GM12878 (cell line): Measurements from ENCODE around the gene WSCD1. TPM values are rescaled to one million over a fixed set of nuclear protein-coding genes. Genes with fewer than 3 reads are reported as not detected.

Source experiments
- FOXM1 ChIP-seq: IDR thresholded peaks from 2 replicates; pipeline ENCODE4 v1.6.1; 2012; ENCODE audit warnings: low read depth, mild to moderate bottlenecking, inconsistent platforms, low read length, moderate library complexity
- RAD21 ChIP-seq: IDR thresholded peaks from 2 replicates; pipeline ENCODE4 v1.6.1; 2011; ENCODE audit warnings: mild to moderate bottlenecking, low read depth, low read length, moderate library complexity; ENCODE audit not compliant: insufficient read depth
- SUZ12 ChIP-seq: fragments of 200-600 bp; sonication (generic); IDR thresholded peaks from one replicate; pipeline ENCODE4 v1.6.1; 2018; ENCODE audit warnings: antibody characterized with exemption, mild to moderate bottlenecking; ENCODE audit not compliant: unreplicated experiment
- polyA plus RNA-seq, 11 experiments: library from polyadenylated mRNA; depleted of rRNA in 4 of 11; unstranded in 6 of 11; stranded (reverse) in 5 of 11; fragments of >200 nt; fragmentation: Nextera tagmentation in 4 of 11; fragmentation: Illumina TruSeq in 1 of 11; extraction: Ambion mirVana in 4 of 11; extraction: Trizol in 1 of 11; gene quantifications; 1 replicate in 1 of 11; 2 replicates in 10 of 11; pipeline versions ENCODE4 v1.2.1 to v1.2.3, GENCODE V29; 2011 to 2016; ENCODE audit warnings: inconsistent platforms in 2 of 11, missing spikeins in 2 of 11, low read depth in 1 of 11
- total RNA-seq, 4 experiments: library from RNA; depleted of rRNA in 3 of 4; stranded (reverse); fragments of >200 nt in 3 of 4; fragmentation: Illumina TruSeq in 1 of 4; extraction: Trizol in 1 of 4; gene quantifications; 2 replicates each; pipeline versions ENCODE4 v1.2.1 to v1.2.3, GENCODE V29; 2013 to 2021
- TF ChIP-seq, protein P1 (sequence below): fragments of 450-650 bp; IDR thresholded peaks from 2 replicates; pipeline ENCODE4 v1.6.1; 2016; ENCODE audit warnings: mild to moderate bottlenecking
- TF ChIP-seq, protein P2 (sequence below): fragments of 450-650 bp; IDR thresholded peaks from 2 replicates; pipeline ENCODE4 v1.6.1; 2016; ENCODE audit warnings: mild to moderate bottlenecking, moderate library complexity, borderline replicate concordance
- TF ChIP-seq, protein P3 (sequence below): IDR thresholded peaks from 2 replicates; pipeline ENCODE4 v1.6.1; 2012; ENCODE audit warnings: mild to moderate bottlenecking, low read depth, low read length

Gene WSCD1
- total and polyA plus RNA-seq, 10 of the 15 experiments (the other 5 are each of a cell fraction or from before 2014, with no cell fraction given): 0.01 to 0.16 TPM; not detected in 8

DNA sequence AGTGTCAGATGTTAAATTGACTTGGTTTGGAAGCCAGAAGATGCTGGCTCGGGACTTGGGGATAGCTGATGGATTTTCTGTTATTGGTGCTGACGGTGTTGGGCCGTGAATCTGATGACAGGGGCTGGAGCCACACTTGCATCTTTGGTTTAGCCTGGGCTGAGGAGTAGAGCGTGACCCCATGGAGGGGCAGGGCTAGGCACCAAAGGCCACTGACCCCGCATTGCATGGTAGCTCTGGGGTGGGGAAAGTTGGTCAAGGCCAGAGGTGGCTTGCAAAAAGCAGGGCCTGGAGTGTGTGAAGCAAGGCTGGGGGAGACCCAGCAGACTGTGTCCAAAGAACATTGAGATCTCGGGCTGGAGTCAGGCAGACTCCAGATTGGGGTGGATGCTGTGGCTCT is 25.3 kb downstream of the WSCD1 start (continued):
- TF ChIP-seq, protein P1, sequence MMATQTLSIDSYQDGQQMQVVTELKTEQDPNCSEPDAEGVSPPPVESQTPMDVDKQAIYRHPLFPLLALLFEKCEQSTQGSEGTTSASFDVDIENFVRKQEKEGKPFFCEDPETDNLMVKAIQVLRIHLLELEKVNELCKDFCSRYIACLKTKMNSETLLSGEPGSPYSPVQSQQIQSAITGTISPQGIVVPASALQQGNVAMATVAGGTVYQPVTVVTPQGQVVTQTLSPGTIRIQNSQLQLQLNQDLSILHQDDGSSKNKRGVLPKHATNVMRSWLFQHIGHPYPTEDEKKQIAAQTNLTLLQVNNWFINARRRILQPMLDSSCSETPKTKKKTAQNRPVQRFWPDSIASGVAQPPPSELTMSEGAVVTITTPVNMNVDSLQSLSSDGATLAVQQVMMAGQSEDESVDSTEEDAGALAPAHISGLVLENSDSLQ: no peak
- TF ChIP-seq SUZ12 (no peak), RAD21 (no peak), FOXM1 (no peak)
- TF ChIP-seq, protein P2, sequence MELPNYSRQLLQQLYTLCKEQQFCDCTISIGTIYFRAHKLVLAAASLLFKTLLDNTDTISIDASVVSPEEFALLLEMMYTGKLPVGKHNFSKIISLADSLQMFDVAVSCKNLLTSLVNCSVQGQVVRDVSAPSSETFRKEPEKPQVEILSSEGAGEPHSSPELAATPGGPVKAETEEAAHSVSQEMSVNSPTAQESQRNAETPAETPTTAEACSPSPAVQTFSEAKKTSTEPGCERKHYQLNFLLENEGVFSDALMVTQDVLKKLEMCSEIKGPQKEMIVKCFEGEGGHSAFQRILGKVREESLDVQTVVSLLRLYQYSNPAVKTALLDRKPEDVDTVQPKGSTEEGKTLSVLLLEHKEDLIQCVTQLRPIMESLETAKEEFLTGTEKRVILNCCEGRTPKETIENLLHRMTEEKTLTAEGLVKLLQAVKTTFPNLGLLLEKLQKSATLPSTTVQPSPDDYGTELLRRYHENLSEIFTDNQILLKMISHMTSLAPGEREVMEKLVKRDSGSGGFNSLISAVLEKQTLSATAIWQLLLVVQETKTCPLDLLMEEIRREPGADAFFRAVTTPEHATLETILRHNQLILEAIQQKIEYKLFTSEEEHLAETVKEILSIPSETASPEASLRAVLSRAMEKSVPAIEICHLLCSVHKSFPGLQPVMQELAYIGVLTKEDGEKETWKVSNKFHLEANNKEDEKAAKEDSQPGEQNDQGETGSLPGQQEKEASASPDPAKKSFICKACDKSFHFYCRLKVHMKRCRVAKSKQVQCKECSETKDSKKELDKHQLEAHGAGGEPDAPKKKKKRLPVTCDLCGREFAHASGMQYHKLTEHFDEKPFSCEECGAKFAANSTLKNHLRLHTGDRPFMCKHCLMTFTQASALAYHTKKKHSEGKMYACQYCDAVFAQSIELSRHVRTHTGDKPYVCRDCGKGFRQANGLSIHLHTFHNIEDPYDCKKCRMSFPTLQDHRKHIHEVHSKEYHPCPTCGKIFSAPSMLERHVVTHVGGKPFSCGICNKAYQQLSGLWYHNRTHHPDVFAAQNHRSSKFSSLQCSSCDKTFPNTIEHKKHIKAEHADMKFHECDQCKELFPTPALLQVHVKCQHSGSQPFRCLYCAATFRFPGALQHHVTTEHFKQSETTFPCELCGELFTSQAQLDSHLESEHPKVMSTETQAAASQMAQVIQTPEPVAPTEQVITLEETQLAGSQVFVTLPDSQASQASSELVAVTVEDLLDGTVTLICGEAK: no peak
- TF ChIP-seq, protein P3, sequence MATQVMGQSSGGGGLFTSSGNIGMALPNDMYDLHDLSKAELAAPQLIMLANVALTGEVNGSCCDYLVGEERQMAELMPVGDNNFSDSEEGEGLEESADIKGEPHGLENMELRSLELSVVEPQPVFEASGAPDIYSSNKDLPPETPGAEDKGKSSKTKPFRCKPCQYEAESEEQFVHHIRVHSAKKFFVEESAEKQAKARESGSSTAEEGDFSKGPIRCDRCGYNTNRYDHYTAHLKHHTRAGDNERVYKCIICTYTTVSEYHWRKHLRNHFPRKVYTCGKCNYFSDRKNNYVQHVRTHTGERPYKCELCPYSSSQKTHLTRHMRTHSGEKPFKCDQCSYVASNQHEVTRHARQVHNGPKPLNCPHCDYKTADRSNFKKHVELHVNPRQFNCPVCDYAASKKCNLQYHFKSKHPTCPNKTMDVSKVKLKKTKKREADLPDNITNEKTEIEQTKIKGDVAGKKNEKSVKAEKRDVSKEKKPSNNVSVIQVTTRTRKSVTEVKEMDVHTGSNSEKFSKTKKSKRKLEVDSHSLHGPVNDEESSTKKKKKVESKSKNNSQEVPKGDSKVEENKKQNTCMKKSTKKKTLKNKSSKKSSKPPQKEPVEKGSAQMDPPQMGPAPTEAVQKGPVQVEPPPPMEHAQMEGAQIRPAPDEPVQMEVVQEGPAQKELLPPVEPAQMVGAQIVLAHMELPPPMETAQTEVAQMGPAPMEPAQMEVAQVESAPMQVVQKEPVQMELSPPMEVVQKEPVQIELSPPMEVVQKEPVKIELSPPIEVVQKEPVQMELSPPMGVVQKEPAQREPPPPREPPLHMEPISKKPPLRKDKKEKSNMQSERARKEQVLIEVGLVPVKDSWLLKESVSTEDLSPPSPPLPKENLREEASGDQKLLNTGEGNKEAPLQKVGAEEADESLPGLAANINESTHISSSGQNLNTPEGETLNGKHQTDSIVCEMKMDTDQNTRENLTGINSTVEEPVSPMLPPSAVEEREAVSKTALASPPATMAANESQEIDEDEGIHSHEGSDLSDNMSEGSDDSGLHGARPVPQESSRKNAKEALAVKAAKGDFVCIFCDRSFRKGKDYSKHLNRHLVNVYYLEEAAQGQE: no peak
